ENCODE measurements around the gene EFNA1. TPM values are rescaled to one million over a fixed set of nuclear protein-coding genes. Genes with fewer than 3 reads are reported as not detected.

The EFNA1 gene
- total and polyA plus RNA-seq, 2 of the 13 experiments (the other 11 are each of a cell fraction or from before 2014, with no cell fraction given): 81.8 to 874 TPM

DNA sequence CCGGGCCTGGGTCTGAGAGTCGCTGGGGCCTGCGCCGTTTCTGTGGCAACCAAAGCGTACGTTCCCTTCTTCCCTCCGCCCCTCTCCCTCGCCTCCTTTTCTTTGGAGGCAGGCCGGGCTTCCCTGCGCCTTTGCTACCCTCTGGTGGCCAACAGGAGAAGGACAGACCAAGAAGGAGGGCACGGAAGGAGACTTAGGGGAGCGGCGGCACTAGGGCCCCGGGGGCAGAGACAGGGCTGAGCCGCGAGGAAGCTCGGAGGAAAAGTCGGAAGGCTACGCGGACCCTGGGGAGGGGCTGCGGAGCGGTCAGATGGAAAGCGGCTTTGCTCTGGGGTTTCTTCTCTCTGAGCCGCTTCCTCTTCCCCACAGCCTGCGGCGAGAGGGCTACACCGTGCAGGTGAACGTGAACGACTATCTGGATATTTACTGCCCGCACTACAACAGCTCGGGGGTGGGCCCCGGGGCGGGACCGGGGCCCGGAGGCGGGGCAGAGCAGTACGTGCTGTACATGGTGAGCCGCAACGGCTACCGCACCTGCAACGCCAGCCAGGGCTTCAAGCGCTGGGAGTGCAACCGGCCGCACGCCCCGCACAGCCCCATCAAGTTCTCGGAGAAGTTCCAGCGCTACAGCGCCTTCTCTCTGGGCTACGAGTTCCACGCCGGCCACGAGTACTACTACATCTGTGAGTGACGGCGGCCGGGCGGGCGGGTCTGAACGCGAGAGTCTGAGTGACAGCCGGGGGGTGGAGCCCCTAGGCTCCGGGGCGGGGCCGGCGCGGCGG is 42.8 kb upstream of the EFNA1 start (continued):
- TF ChIP-seq, protein P1, sequence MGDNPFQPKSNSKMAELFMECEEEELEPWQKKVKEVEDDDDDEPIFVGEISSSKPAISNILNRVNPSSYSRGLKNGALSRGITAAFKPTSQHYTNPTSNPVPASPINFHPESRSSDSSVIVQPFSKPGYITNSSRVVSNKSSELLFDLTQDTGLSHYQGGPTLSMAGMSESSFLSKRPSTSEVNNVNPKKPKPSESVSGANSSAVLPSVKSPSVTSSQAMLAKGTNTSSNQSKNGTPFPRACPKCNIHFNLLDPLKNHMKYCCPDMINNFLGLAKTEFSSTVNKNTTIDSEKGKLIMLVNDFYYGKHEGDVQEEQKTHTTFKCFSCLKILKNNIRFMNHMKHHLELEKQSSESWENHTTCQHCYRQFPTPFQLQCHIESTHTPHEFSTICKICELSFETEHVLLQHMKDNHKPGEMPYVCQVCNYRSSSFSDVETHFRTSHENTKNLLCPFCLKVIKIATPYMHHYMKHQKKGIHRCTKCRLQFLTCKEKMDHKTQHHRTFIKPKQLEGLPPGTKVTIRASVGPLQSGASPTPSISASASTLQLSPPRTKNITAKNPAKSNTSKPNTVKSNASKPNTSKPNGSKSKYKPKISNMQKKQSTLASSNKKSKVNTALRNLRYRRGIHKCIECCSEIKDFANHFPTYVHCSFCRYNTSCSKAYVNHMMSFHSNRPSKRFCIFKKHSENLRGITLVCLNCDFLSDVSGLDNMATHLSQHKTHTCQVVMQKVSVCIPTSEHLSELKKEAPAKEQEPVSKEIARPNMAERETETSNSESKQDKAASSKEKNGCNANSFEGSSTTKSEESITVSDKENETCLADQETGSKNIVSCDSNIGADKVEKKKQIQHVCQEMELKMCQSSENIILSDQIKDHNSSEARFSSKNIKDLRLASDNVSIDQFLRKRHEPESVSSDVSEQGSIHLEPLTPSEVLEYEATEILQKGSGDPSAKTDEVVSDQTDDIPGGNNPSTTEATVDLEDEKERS (CRISPR knock-in tag; IDR thresholded peaks at IDR 0.05): peak; percentile 78; the same call in 1 of the 2 replicates
- TF ChIP-seq TSC22D2 (CRISPR knock-in tag; IDR thresholded peaks at IDR 0.05; ENCODE audit: borderline replicate concordance) (no peak; the same call in 1 of the 2 replicates), SIN3A (IDR thresholded peaks at IDR 0.05; ENCODE audit: borderline replicate concordance, low read depth, low read length) (peak; percentile 45; the same call in 1 of the 2 replicates), DPF2 (CRISPR knock-in tag; IDR thresholded peaks at IDR 0.05; ENCODE audit: borderline replicate concordance, low read depth) (0 out of 2 replicates have a peak, but pooled peaks have one; percentile 34), GZF1 (CRISPR knock-in tag; IDR thresholded peaks at IDR 0.05) (peak; percentile 93), KAT7 (CRISPR knock-in tag; IDR thresholded peaks at IDR 0.05; ENCODE audit: borderline replicate concordance) (peak; percentile 85; the same call in 1 of the 2 replicates), THAP11 (CRISPR knock-in tag; IDR thresholded peaks at IDR 0.05) (peak; percentile 78), TAF15 (IDR thresholded peaks at IDR 0.05; ENCODE audit: low read depth, low read length, poor library complexity, severe bottlenecking) (peak; percentile 39), ASH2L (IDR thresholded peaks at IDR 0.05; ENCODE audit: insufficient read length, low read depth, low read length) (peak; percentile 78), ZNF432 (CRISPR knock-in tag; IDR thresholded peaks at IDR 0.05; ENCODE audit: borderline replicate concordance) (no peak), SOX6 (IDR thresholded peaks at IDR 0.05) (no peak), SOX6 (CRISPR knock-in tag; IDR thresholded peaks at IDR 0.05) (peak; percentile 50; the same call in 1 of the 2 replicates), ZNF264 (CRISPR knock-in tag; IDR thresholded peaks at IDR 0.05) (no peak), FLYWCH1 (CRISPR knock-in tag; IDR thresholded peaks at IDR 0.05) (0 out of 2 replicates have a peak, but pooled peaks have one; percentile 49), ZBTB8A (CRISPR knock-in tag; IDR thresholded peaks at IDR 0.05; ENCODE audit: borderline replicate concordance, low read depth) (no peak), XBP1 (CRISPR knock-in tag; IDR thresholded peaks at IDR 0.05) (no peak), ZNF24 (IDR thresholded peaks at IDR 0.05) (no peak), SIN3B (IDR thresholded peaks at IDR 0.05; ENCODE audit: low read length) (peak; percentile 41), ATF7 (IDR thresholded peaks at IDR 0.05) (no peak), ATF7 (CRISPR knock-in tag; IDR thresholded peaks at IDR 0.05) (no peak)
- TF ChIP-seq, protein P2, sequence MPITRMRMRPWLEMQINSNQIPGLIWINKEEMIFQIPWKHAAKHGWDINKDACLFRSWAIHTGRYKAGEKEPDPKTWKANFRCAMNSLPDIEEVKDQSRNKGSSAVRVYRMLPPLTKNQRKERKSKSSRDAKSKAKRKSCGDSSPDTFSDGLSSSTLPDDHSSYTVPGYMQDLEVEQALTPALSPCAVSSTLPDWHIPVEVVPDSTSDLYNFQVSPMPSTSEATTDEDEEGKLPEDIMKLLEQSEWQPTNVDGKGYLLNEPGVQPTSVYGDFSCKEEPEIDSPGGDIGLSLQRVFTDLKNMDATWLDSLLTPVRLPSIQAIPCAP (CRISPR knock-in tag; IDR thresholded peaks at IDR 0.05; ENCODE audit: low read depth): no peak
- TF ChIP-seq, protein P3, sequence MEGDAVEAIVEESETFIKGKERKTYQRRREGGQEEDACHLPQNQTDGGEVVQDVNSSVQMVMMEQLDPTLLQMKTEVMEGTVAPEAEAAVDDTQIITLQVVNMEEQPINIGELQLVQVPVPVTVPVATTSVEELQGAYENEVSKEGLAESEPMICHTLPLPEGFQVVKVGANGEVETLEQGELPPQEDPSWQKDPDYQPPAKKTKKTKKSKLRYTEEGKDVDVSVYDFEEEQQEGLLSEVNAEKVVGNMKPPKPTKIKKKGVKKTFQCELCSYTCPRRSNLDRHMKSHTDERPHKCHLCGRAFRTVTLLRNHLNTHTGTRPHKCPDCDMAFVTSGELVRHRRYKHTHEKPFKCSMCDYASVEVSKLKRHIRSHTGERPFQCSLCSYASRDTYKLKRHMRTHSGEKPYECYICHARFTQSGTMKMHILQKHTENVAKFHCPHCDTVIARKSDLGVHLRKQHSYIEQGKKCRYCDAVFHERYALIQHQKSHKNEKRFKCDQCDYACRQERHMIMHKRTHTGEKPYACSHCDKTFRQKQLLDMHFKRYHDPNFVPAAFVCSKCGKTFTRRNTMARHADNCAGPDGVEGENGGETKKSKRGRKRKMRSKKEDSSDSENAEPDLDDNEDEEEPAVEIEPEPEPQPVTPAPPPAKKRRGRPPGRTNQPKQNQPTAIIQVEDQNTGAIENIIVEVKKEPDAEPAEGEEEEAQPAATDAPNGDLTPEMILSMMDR (CRISPR knock-in tag; IDR thresholded peaks at IDR 0.05): peak; percentile 99
- TF ChIP-seq, protein P4, sequence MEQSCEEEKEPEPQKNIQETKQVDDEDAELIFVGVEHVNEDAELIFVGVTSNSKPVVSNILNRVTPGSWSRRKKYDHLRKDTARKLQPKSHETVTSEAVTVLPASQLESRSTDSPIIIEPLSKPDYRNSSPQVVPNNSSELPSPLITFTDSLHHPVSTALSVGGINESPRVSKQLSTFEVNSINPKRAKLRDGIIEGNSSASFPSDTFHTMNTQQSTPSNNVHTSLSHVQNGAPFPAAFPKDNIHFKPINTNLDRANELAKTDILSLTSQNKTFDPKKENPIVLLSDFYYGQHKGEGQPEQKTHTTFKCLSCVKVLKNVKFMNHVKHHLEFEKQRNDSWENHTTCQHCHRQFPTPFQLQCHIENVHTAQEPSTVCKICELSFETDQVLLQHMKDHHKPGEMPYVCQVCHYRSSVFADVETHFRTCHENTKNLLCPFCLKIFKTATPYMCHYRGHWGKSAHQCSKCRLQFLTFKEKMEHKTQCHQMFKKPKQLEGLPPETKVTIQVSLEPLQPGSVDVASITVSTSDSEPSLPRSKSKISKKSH (CRISPR knock-in tag; IDR thresholded peaks at IDR 0.05; ENCODE audit: borderline replicate concordance): no peak; the same call in 1 of the 2 replicates

Data from HepG2 (cell line).